SU-DHL-6 (cell line): ENCODE results near the gene POM121L12.

ENCODE experiments used
- H2AFZ ChIP-seq: fragments of 200-600 bp; sonication (generic); 2 replicates; pipeline ENCODE4 v1.6.1; 2014; ENCODE audit warnings: low read depth, mild to moderate bottlenecking, moderate library complexity, mixed read lengths, antibody characterized with exemption, low read length; ENCODE audit not compliant: severe bottlenecking
- H3F3A ChIP-seq: fragments of 200-600 bp; shearing (Covaris generic); 2 replicates; pipeline ENCODE4 v1.6.0; 2016; ENCODE audit warnings: antibody characterized with exemption, mild to moderate bottlenecking; ENCODE audit not compliant: insufficient read depth
- H3K27ac ChIP-seq: fragments of 200-600 bp; sonication (generic); 2 replicates; pipeline ENCODE4 v1.5.1; 2016; ENCODE audit warnings: low read depth, mild to moderate bottlenecking, low read length, moderate library complexity, mixed read lengths
- H3K27me3 ChIP-seq: fragments of 200-600 bp; sonication (generic), shearing (Covaris generic); 2 replicates; pipeline ENCODE4 v1.6.0; 2014; ENCODE audit warnings: mild to moderate bottlenecking, low read length
- H3K36me3 ChIP-seq: fragments of 200-600 bp; sonication (generic); 2 replicates; pipeline ENCODE4 v1.6.1; 2014; ENCODE audit warnings: mild to moderate bottlenecking, low read length, mixed read lengths
- H3K4me2 ChIP-seq: fragments of 300-600, 200-600 bp; shearing (Covaris generic), sonication (generic); 2 replicates; pipeline ENCODE4 v1.6.0; 2014; ENCODE audit warnings: low read length, low read depth, mild to moderate bottlenecking; ENCODE audit not compliant: poor library complexity, severe bottlenecking
- H3K4me3 ChIP-seq: fragments of 200-600 bp; sonication (generic); 2 replicates; pipeline ENCODE4 v1.5.1; 2014; ENCODE audit warnings: antibody characterized with exemption, low read length, mild to moderate bottlenecking, mixed read lengths; ENCODE audit not compliant: insufficient read depth, poor library complexity, severe bottlenecking
- H3K79me2 ChIP-seq: fragments of 200-600 bp; sonication (generic); 2 replicates; pipeline ENCODE4 v1.6.1; 2014; ENCODE audit warnings: mild to moderate bottlenecking, low read length, moderate library complexity; ENCODE audit not compliant: insufficient read depth
- H3K9ac ChIP-seq: fragments of 200-600 bp; sonication (generic); 2 replicates; pipeline ENCODE4 v1.7.0; 2014; ENCODE audit warnings: mild to moderate bottlenecking, low read length
- H3K9me2 ChIP-seq: fragments of 200-600 bp; sonication (generic); replicated peaks from 2 replicates; pipeline ENCODE4 v1.6.1; 2014; ENCODE audit warnings: low read length; ENCODE audit not compliant: insufficient read depth
- H3K9me3 ChIP-seq: fragments of 200-600 bp; sonication (generic); 2 replicates; pipeline ENCODE4 v1.6.1; 2014; ENCODE audit warnings: low read length, mixed read lengths; ENCODE audit not compliant: insufficient read depth
- H4K20me1 ChIP-seq: fragments of 200-600 bp; sonication (generic); 2 replicates; pipeline ENCODE4 v1.6.1; 2014; ENCODE audit warnings: low read depth, mild to moderate bottlenecking, antibody characterized with exemption, low read length, moderate library complexity, mixed read lengths
- EZH2phosphoT487 ChIP-seq: fragments of 200-600 bp; sonication (generic), shearing (Covaris generic); conservative IDR thresholded peaks from 2 replicates; pipeline ENCODE4 v1.6.1; 2018; ENCODE audit warnings: mild to moderate bottlenecking, antibody characterized with exemption, low read length, moderate library complexity, mixed read lengths
- TF ChIP-seq, protein P1 (sequence below): fragments of 200-600 bp; sonication (generic); IDR thresholded peaks from one replicate; pipeline ENCODE4 v1.5.1; 2017; ENCODE audit warnings: antibody characterized with exemption, mild to moderate bottlenecking, low read length, moderate library complexity; ENCODE audit not compliant: insufficient read depth, poor library complexity, severe bottlenecking

POM121L12 gene

GRCh38 chr7:53022893-53023292 lies 12.5 kb upstream of the POM121L12 start:
- no peaks in the 10 kb centered on the region for H3K27me3 ChIP-seq
- H4K20me1 ChIP-seq, result no peaks in the 10 kb centered on the region
- no peaks in the 10 kb centered on the region; the same call in 1 of the 2 replicates for H3K9me2 ChIP-seq
- no peak overlapping the region for H3K4me3 ChIP-seq
- TF ChIP-seq, protein P1, sequence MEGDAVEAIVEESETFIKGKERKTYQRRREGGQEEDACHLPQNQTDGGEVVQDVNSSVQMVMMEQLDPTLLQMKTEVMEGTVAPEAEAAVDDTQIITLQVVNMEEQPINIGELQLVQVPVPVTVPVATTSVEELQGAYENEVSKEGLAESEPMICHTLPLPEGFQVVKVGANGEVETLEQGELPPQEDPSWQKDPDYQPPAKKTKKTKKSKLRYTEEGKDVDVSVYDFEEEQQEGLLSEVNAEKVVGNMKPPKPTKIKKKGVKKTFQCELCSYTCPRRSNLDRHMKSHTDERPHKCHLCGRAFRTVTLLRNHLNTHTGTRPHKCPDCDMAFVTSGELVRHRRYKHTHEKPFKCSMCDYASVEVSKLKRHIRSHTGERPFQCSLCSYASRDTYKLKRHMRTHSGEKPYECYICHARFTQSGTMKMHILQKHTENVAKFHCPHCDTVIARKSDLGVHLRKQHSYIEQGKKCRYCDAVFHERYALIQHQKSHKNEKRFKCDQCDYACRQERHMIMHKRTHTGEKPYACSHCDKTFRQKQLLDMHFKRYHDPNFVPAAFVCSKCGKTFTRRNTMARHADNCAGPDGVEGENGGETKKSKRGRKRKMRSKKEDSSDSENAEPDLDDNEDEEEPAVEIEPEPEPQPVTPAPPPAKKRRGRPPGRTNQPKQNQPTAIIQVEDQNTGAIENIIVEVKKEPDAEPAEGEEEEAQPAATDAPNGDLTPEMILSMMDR, result no peak
- no peak for TF ChIP-seq EZH2phosphoT487
- no peak overlapping the region for H2AFZ ChIP-seq
- no peak overlapping the region for H3K4me2 ChIP-seq
- H3K79me2 ChIP-seq, result no peaks in the 10 kb centered on the region
- H3F3A ChIP-seq, result no peaks in the 10 kb centered on the region
- no peak overlapping the region for H3K9ac ChIP-seq
- H3K27ac ChIP-seq, result no peak overlapping the region
- no peaks in the 10 kb centered on the region for H3K36me3 ChIP-seq
- H3K9me3 ChIP-seq, result no peaks in the 10 kb centered on the region

DNA sequence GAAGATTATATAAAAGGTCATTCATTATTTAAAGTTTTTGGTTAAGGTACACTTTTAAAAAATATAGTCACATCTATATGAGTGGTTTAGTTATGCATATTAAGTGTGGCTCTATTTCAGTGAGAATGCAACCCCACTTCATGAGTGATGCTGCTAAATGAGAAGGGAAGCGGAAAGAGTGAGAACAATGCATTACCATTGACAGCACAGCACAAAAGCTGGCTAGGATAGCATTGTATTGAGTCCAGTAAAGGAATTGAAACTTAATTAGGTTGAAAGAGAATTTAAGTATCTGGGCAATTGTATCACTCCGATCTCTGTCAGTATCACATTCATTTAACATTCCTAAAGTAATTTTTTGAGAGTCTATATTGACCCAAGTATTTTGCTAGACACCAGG lies 13.2 kb downstream of the POM121L12 start:
- H3K4me2 ChIP-seq, result no peak overlapping the region
- H3K27ac ChIP-seq, result no peak overlapping the region
- H3K4me3 ChIP-seq, result no peak overlapping the region
- H3K36me3 ChIP-seq, result no peaks in the 10 kb centered on the region
- H3K9ac ChIP-seq, result no peak overlapping the region
- peaks cover 4% of the 10 kb centered on the region; the same call in 1 of the 2 replicates for H3K9me3 ChIP-seq
- no peaks in the 10 kb centered on the region for H3K9me2 ChIP-seq
- no peaks in the 10 kb centered on the region for H3K27me3 ChIP-seq
- no peak overlapping the region for H2AFZ ChIP-seq
- no peaks in the 10 kb centered on the region for H3K79me2 ChIP-seq
- H3F3A ChIP-seq, result no peaks in the 10 kb centered on the region
- TF ChIP-seq, protein P1, result no peak
- TF ChIP-seq EZH2phosphoT487, result no peak
- H4K20me1 ChIP-seq, result no peaks in the 10 kb centered on the region

DNA sequence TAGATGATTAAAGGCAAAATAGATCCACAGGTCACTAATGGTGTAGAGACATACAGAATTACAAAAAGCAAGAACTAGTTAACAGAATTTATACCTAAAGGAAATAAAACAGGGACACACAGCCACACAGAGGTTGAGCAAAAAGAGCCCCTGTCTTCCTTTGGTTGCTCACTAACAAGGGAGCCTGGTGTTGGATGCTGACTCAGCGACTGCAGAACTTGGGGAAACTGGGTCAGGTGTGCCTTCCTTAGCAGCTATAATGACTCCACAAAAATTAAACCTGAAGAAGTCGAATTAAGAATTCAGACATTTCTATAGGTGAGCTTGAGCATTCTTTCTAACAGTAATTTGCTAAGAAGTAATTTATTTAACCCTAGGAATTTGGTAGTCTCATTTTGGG lies 15.0 kb downstream of the POM121L12 start:
- Histone ChIP-seq H4K20me1 (no peaks in the 10 kb centered on the region), H3K4me2 (no peak overlapping the region), H3K27ac (no peak overlapping the region), H3F3A (no peaks in the 10 kb centered on the region), H3K9me2 (no peaks in the 10 kb centered on the region), H3K27me3 (no peaks in the 10 kb centered on the region), H3K79me2 (no peaks in the 10 kb centered on the region), H3K4me3 (no peak overlapping the region), H2AFZ (no peak overlapping the region), H3K9ac (no peak overlapping the region), H3K9me3 (no peaks in the 10 kb centered on the region; the same call in 1 of the 2 replicates), H3K36me3 (no peaks in the 10 kb centered on the region)
- no peak for TF ChIP-seq EZH2phosphoT487
- TF ChIP-seq, protein P1, result no peak

GRCh38 chr7:53059591-53059990 lies 24.2 kb downstream of the POM121L12 start:
- TF ChIP-seq EZH2phosphoT487, result no peak
- TF ChIP-seq, protein P1, result no peak
- H3K4me3 ChIP-seq, result no peak overlapping the region

More at GRCh38 chr7:53059591-53059990, 24.2 kb downstream of the POM121L12 start:
- Histone ChIP-seq H3K9ac (no peak overlapping the region), H3K79me2 (no peaks in the 10 kb centered on the region), H4K20me1 (no peaks in the 10 kb centered on the region), H3K27me3 (no peaks in the 10 kb centered on the region), H3K9me2 (no peaks in the 10 kb centered on the region), H3K27ac (no peak overlapping the region), H3K36me3 (no peaks in the 10 kb centered on the region), H2AFZ (no peak overlapping the region), H3F3A (no peaks in the 10 kb centered on the region), H3K9me3 (no peaks in the 10 kb centered on the region), H3K4me2 (no peak overlapping the region)
